Measurements from ENCODE around the gene DNLZ.

DNLZ gene

GRCh38 chr9:136316896-136317676 lies 46.5 kb downstream of the DNLZ start:
- DNase-seq (ENCODE audit: low spot score) = no peak

- DNase-seq (ENCODE audit: low spot score) = no peak
These were observed 47.2 kb downstream of the DNLZ start for GRCh38 chr9:136316271-136316751.

GRCh38 chr9:136314944-136315343 lies 48.6 kb downstream of the DNLZ start:
- DNase-seq (ENCODE audit: low spot score) = no peak

- DNase-seq (ENCODE audit: low spot score) = no peak
These were observed 49.5 kb downstream of the DNLZ start for GRCh38 chr9:136314056-136314416.

- no peak for DNase-seq (ENCODE audit: low spot score)
These were observed 50.2 kb downstream of the DNLZ start for GRCh38 chr9:136313111-136314055.

- peak; percentile 88 for DNase-seq (ENCODE audit: low spot score)
These were observed 51.1 kb downstream of the DNLZ start for GRCh38 chr9:136312436-136312835.

- DNase-seq (ENCODE audit: low spot score) = no peak
These were observed 51.6 kb downstream of the DNLZ start for GRCh38 chr9:136312009-136312375.

GRCh38 chr9:136311051-136312008 lies 52.2 kb downstream of the DNLZ start:
- no peak for DNase-seq (ENCODE audit: low spot score)

GRCh38 chr9:136310273-136311030 lies 53.1 kb downstream of the DNLZ start:
- DNase-seq (ENCODE audit: low spot score) = no peak

- DNase-seq (ENCODE audit: low spot score) = no peak
These were observed 53.7 kb downstream of the DNLZ start for GRCh38 chr9:136309806-136310220.
